ENCODE results near the gene ZC3HAV1. TPM values are rescaled to one million over a fixed set of nuclear protein-coding genes. Genes with fewer than 3 reads are reported as not detected.

The ZC3HAV1 gene
- total and polyA plus RNA-seq, 10 of the 15 experiments (the other 5 are each of a cell fraction or from before 2014, with no cell fraction given), result 18.5 to 55.3 (median 44.7) TPM

DNA sequence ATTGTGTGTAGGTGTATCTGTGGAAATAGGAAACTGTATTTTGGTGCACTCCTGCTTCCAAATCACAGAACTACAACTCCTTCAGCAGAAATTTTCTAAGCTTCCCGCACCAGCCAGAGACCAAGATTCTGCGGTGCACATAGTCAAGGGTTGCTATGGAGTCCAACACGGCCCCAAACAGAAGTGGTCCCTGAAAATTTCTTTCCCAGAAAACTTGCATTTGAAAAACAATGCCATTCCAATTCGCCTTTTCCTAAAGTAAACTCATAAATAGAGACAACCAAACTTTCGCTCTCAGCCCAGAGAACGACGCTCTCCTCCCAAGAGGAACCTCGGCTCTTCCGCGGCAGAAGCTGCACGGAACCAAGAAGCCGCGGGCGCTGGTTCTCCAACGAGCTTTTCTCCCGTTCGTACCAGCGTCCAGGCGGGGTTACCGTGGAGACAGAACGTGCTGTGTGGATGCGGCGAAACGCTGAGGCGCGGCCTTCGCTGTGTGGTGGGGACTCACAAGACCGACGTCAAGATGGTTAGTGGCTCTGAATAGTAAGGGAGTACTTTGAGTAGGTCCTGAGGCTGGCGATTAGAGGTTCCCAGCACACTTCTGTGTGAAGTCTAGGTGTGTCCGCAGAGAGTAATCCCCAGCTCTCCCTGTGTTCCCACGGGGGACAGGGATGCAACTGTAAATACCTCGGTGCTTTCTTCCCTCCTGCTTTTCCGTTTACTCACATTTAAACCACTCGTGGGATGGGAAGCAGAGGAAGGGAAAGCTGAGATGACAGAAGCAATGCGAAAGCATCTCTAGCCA is 24.0 kb upstream of the ZC3HAV1 start (continued):
- peak; percentile 72; the same call in 1 of the 2 replicates for TF ChIP-seq CBFB (IDR thresholded peaks at IDR 0.05; ENCODE audit: low read depth)
- TF ChIP-seq, protein P1, sequence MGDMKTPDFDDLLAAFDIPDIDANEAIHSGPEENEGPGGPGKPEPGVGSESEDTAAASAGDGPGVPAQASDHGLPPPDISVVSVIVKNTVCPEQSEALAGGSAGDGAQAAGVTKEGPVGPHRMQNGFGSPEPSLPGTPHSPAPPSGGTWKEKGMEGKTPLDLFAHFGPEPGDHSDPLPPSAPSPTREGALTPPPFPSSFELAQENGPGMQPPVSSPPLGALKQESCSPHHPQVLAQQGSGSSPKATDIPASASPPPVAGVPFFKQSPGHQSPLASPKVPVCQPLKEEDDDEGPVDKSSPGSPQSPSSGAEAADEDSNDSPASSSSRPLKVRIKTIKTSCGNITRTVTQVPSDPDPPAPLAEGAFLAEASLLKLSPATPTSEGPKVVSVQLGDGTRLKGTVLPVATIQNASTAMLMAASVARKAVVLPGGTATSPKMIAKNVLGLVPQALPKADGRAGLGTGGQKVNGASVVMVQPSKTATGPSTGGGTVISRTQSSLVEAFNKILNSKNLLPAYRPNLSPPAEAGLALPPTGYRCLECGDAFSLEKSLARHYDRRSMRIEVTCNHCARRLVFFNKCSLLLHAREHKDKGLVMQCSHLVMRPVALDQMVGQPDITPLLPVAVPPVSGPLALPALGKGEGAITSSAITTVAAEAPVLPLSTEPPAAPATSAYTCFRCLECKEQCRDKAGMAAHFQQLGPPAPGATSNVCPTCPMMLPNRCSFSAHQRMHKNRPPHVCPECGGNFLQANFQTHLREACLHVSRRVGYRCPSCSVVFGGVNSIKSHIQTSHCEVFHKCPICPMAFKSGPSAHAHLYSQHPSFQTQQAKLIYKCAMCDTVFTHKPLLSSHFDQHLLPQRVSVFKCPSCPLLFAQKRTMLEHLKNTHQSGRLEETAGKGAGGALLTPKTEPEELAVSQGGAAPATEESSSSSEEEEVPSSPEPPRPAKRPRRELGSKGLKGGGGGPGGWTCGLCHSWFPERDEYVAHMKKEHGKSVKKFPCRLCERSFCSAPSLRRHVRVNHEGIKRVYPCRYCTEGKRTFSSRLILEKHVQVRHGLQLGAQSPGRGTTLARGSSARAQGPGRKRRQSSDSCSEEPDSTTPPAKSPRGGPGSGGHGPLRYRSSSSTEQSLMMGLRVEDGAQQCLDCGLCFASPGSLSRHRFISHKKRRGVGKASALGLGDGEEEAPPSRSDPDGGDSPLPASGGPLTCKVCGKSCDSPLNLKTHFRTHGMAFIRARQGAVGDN (IDR thresholded peaks at IDR 0.05), result peak; percentile 58; the same call in 1 of the 2 replicates
- TF ChIP-seq, protein P2, sequence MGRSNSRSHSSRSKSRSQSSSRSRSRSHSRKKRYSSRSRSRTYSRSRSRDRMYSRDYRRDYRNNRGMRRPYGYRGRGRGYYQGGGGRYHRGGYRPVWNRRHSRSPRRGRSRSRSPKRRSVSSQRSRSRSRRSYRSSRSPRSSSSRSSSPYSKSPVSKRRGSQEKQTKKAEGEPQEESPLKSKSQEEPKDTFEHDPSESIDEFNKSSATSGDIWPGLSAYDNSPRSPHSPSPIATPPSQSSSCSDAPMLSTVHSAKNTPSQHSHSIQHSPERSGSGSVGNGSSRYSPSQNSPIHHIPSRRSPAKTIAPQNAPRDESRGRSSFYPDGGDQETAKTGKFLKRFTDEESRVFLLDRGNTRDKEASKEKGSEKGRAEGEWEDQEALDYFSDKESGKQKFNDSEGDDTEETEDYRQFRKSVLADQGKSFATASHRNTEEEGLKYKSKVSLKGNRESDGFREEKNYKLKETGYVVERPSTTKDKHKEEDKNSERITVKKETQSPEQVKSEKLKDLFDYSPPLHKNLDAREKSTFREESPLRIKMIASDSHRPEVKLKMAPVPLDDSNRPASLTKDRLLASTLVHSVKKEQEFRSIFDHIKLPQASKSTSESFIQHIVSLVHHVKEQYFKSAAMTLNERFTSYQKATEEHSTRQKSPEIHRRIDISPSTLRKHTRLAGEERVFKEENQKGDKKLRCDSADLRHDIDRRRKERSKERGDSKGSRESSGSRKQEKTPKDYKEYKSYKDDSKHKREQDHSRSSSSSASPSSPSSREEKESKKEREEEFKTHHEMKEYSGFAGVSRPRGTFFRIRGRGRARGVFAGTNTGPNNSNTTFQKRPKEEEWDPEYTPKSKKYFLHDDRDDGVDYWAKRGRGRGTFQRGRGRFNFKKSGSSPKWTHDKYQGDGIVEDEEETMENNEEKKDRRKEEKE (IDR thresholded peaks at IDR 0.05), result no peak
- peak; percentile 61 for TF ChIP-seq NR2C1 (IDR thresholded peaks at IDR 0.05)
- peak; percentile 93 for TF ChIP-seq SIN3A (IDR thresholded peaks at IDR 0.05; ENCODE audit: low read depth, low read length)
- TF ChIP-seq TBL1XR1 (IDR thresholded peaks at IDR 0.05; ENCODE audit: low read depth, low read length), result peak; percentile 51
- TF ChIP-seq IRF4 (IDR thresholded peaks at IDR 0.05; ENCODE audit: low read depth, low read length), result peak; percentile 51; the same call in 1 of the 2 replicates
- TF ChIP-seq, protein P3, sequence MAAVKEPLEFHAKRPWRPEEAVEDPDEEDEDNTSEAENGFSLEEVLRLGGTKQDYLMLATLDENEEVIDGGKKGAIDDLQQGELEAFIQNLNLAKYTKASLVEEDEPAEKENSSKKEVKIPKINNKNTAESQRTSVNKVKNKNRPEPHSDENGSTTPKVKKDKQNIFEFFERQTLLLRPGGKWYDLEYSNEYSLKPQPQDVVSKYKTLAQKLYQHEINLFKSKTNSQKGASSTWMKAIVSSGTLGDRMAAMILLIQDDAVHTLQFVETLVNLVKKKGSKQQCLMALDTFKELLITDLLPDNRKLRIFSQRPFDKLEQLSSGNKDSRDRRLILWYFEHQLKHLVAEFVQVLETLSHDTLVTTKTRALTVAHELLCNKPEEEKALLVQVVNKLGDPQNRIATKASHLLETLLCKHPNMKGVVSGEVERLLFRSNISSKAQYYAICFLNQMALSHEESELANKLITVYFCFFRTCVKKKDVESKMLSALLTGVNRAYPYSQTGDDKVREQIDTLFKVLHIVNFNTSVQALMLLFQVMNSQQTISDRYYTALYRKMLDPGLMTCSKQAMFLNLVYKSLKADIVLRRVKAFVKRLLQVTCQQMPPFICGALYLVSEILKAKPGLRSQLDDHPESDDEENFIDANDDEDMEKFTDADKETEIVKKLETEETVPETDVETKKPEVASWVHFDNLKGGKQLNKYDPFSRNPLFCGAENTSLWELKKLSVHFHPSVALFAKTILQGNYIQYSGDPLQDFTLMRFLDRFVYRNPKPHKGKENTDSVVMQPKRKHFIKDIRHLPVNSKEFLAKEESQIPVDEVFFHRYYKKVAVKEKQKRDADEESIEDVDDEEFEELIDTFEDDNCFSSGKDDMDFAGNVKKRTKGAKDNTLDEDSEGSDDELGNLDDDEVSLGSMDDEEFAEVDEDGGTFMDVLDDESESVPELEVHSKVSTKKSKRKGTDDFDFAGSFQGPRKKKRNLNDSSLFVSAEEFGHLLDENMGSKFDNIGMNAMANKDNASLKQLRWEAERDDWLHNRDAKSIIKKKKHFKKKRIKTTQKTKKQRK (IDR thresholded peaks at IDR 0.05; ENCODE audit: low read depth, low read length), result no peak
- TF ChIP-seq WRNIP1 (IDR thresholded peaks at IDR 0.05; ENCODE audit: borderline replicate concordance, low read depth, low read length), result no peak
- TF ChIP-seq, protein P4, sequence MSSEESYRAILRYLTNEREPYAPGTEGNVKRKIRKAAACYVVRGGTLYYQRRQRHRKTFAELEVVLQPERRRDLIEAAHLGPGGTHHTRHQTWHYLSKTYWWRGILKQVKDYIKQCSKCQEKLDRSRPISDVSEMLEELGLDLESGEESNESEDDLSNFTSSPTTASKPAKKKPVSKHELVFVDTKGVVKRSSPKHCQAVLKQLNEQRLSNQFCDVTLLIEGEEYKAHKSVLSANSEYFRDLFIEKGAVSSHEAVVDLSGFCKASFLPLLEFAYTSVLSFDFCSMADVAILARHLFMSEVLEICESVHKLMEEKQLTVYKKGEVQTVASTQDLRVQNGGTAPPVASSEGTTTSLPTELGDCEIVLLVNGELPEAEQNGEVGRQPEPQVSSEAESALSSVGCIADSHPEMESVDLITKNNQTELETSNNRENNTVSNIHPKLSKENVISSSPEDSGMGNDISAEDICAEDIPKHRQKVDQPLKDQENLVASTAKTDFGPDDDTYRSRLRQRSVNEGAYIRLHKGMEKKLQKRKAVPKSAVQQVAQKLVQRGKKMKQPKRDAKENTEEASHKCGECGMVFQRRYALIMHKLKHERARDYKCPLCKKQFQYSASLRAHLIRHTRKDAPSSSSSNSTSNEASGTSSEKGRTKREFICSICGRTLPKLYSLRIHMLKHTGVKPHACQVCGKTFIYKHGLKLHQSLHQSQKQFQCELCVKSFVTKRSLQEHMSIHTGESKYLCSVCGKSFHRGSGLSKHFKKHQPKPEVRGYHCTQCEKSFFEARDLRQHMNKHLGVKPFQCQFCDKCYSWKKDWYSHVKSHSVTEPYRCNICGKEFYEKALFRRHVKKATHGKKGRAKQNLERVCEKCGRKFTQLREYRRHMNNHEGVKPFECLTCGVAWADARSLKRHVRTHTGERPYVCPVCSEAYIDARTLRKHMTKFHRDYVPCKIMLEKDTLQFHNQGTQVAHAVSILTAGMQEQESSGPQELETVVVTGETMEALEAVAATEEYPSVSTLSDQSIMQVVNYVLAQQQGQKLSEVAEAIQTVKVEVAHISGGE (CRISPR knock-in tag; IDR thresholded peaks at IDR 0.05), result peak; percentile 94
- TF ChIP-seq BCL11A (IDR thresholded peaks at IDR 0.05; ENCODE audit: low read depth, low read length), result 0 out of 2 replicates have a peak, but pooled peaks have one; percentile 31
- TF ChIP-seq SMAD5 (IDR thresholded peaks at IDR 0.05; ENCODE audit: low read depth), result no peak
- peak; percentile 83 for TF ChIP-seq NBN (IDR thresholded peaks at IDR 0.05)
- peak; percentile 22; the same call in 1 of the 2 replicates for TF ChIP-seq RAD21 (IDR thresholded peaks at IDR 0.05; ENCODE audit: insufficient read depth, low read depth, low read length)
- no peak for TF ChIP-seq STAT3 (IDR thresholded peaks at IDR 0.05; ENCODE audit: low read depth, low read length)

Data from GM12878 (cell line).